Activated T-helper 17 cell treated with anti-CD3 and anti-CD28 coated beads, Interleukin-2, amount 50 U/mL, for 72 hours (primary cell): Measurements from ENCODE around the gene INAFM1. TPM values are rescaled to one million over a fixed set of nuclear protein-coding genes. Genes with fewer than 3 reads are reported as not detected.
A peak's percentile ranks its signal among the peaks of the same experiment; 100 is the strongest.

Experiments used
- ATAC-seq: fragments of 150-1000 bp; cut with Tn5 transposase; replicated peaks from 2 replicates; pipeline ENCODE4 v1.10.0; 2021; ENCODE audit warnings: mild to moderate bottlenecking, moderate library complexity
- H3K27ac Mint-ChIP-seq: one replicate; pipeline ENCODE4 v1.8.0; 2022; ENCODE audit warnings: mixed read lengths
- H3K27me3 Mint-ChIP-seq: one replicate; pipeline ENCODE4 v1.8.0; 2022; ENCODE audit warnings: mixed read lengths
- H3K36me3 Mint-ChIP-seq: one replicate; pipeline ENCODE4 v1.8.0; 2022; ENCODE audit warnings: low read depth, mild to moderate bottlenecking, mixed read lengths
- H3K4me1 Mint-ChIP-seq: one replicate; pipeline ENCODE4 v1.8.0; 2022; ENCODE audit warnings: mixed read lengths
- H3K4me3 Mint-ChIP-seq: one replicate; pipeline ENCODE4 v1.8.0; 2022; ENCODE audit warnings: mild to moderate bottlenecking, mixed read lengths
- H3K9me3 Mint-ChIP-seq: one replicate; pipeline ENCODE4 v1.8.0; 2022; ENCODE audit warnings: mixed read lengths
- total RNA-seq, 2 donors: library from RNA; stranded (reverse); gene quantifications; one replicate each; pipeline ENCODE4 v1.2.3, GENCODE V29; 2022

The INAFM1 gene
- 10 to 100 TPM; 12.9 to 21.6 TPM for total RNA-seq

GRCh38 chr19:47274071-47274890 lies at the start of gene INAFM1:
TSS of gene INAFM1 (plus strand) at chr19:47274885. CDS start at chr19:47274920, 35 bp downstream.
- peaks cover 26% of the 10 kb centered on the region for H3K4me1 Mint-ChIP-seq
- H3K9me3 Mint-ChIP-seq, result no peaks in the 10 kb centered on the region
- ATAC-seq, result peak; percentile 83
- peak within 1 kb of the TSS; percentile 94 for H3K4me3 Mint-ChIP-seq
- no peaks in the 10 kb centered on the region for H3K27me3 Mint-ChIP-seq
- peaks cover 46% of the 10 kb centered on the region for H3K36me3 Mint-ChIP-seq
- peak within 1 kb of the TSS; percentile 96 for H3K27ac Mint-ChIP-seq

- peak overlapping the region; percentile 63 for H3K4me3 Mint-ChIP-seq
- H3K27ac Mint-ChIP-seq, result peak overlapping the region; percentile 71
- no peaks in the 10 kb centered on the region for H3K9me3 Mint-ChIP-seq
- peaks cover 4% of the 10 kb centered on the region for H3K4me1 Mint-ChIP-seq
- peak; percentile 60 for ATAC-seq
- H3K27me3 Mint-ChIP-seq, result no peaks in the 10 kb centered on the region
- H3K36me3 Mint-ChIP-seq, result peaks cover 42% of the 10 kb centered on the region
Observed at GRCh38 chr19:47225746-47226425, 48.8 kb upstream of the INAFM1 start.

GRCh38 chr19:47226426-47227351 lies 48.0 kb upstream of the INAFM1 start:
- Mint-ChIP-seq H3K36me3 (peaks cover 42% of the 10 kb centered on the region), H3K27me3 (no peaks in the 10 kb centered on the region), H3K4me1 (peaks cover 7% of the 10 kb centered on the region), H3K27ac (peak overlapping the region; percentile 92), H3K9me3 (no peaks in the 10 kb centered on the region), H3K4me3 (no peak overlapping the region)
- peak; percentile 35 for ATAC-seq

GRCh38 chr19:47227352-47228167 lies 47.1 kb upstream of the INAFM1 start:
- no peak overlapping the region for H3K4me3 Mint-ChIP-seq
- peak; percentile 25 for ATAC-seq
- peaks cover 12% of the 10 kb centered on the region for H3K4me1 Mint-ChIP-seq
- peak overlapping the region; percentile 92 for H3K27ac Mint-ChIP-seq
- H3K36me3 Mint-ChIP-seq, result peaks cover 35% of the 10 kb centered on the region
- no peaks in the 10 kb centered on the region for H3K9me3 Mint-ChIP-seq
- H3K27me3 Mint-ChIP-seq, result no peaks in the 10 kb centered on the region

- peaks cover 35% of the 10 kb centered on the region for H3K36me3 Mint-ChIP-seq
- peaks cover 16% of the 10 kb centered on the region for H3K4me1 Mint-ChIP-seq
- no peak overlapping the region for H3K4me3 Mint-ChIP-seq
- H3K27ac Mint-ChIP-seq, result no peak overlapping the region
- H3K9me3 Mint-ChIP-seq, result no peaks in the 10 kb centered on the region
- ATAC-seq, result peak; percentile 17
- no peaks in the 10 kb centered on the region for H3K27me3 Mint-ChIP-seq
Observed at GRCh38 chr19:47228168-47228936, 46.3 kb upstream of the INAFM1 start.

- Mint-ChIP-seq H3K27ac (no peak overlapping the region), H3K27me3 (no peaks in the 10 kb centered on the region), H3K9me3 (no peaks in the 10 kb centered on the region), H3K36me3 (peaks cover 30% of the 10 kb centered on the region), H3K4me3 (no peak overlapping the region), H3K4me1 (peaks cover 16% of the 10 kb centered on the region)
- ATAC-seq, result no peak
Observed at GRCh38 chr19:47228937-47229675, 45.6 kb upstream of the INAFM1 start.

GRCh38 chr19:47229676-47230053 lies 45.0 kb upstream of the INAFM1 start:
- peaks cover 30% of the 10 kb centered on the region for H3K36me3 Mint-ChIP-seq
- no peaks in the 10 kb centered on the region for H3K9me3 Mint-ChIP-seq
- no peak for ATAC-seq
- no peak overlapping the region for H3K27ac Mint-ChIP-seq
- peaks cover 16% of the 10 kb centered on the region for H3K4me1 Mint-ChIP-seq
- no peaks in the 10 kb centered on the region for H3K27me3 Mint-ChIP-seq
- no peak overlapping the region for H3K4me3 Mint-ChIP-seq

GRCh38 chr19:47230054-47230920 lies 44.4 kb upstream of the INAFM1 start:
- Mint-ChIP-seq H3K36me3 (peaks cover 26% of the 10 kb centered on the region), H3K27me3 (no peaks in the 10 kb centered on the region), H3K4me3 (no peak overlapping the region), H3K9me3 (no peaks in the 10 kb centered on the region), H3K4me1 (peaks cover 16% of the 10 kb centered on the region), H3K27ac (no peak overlapping the region)
- ATAC-seq, result peak; percentile 6

GRCh38 chr19:47230921-47231214 lies 43.8 kb upstream of the INAFM1 start, which contains the start of gene BBC3:
TSS of gene BBC3 (minus strand) at chr19:47231199. CDS start at chr19:47228431, 2,768 bp downstream.
- Mint-ChIP-seq H3K4me3 (peak within 1 kb of the TSS; percentile 75), H3K4me1 (peaks cover 12% of the 10 kb centered on the region), H3K27ac (peak within 1 kb of the TSS; percentile 57), H3K9me3 (no peaks in the 10 kb centered on the region), H3K36me3 (peaks cover 20% of the 10 kb centered on the region), H3K27me3 (no peaks in the 10 kb centered on the region)
- no peak for ATAC-seq

GRCh38 chr19:47231215-47232054 lies 43.2 kb upstream of the INAFM1 start:
- Mint-ChIP-seq H3K4me3 (peak overlapping the region; percentile 75), H3K27me3 (no peaks in the 10 kb centered on the region), H3K36me3 (peaks cover 19% of the 10 kb centered on the region), H3K4me1 (peaks cover 12% of the 10 kb centered on the region), H3K9me3 (no peaks in the 10 kb centered on the region), H3K27ac (peak overlapping the region; percentile 57)
- peak; percentile 63 for ATAC-seq

GRCh38 chr19:47232422-47233211 lies 42.1 kb upstream of the INAFM1 start:
- H3K4me3 Mint-ChIP-seq, result peak overlapping the region; percentile 75
- H3K27me3 Mint-ChIP-seq, result no peaks in the 10 kb centered on the region
- no peaks in the 10 kb centered on the region for H3K9me3 Mint-ChIP-seq
- peaks cover 8% of the 10 kb centered on the region for H3K36me3 Mint-ChIP-seq
- peak overlapping the region; percentile 57 for H3K27ac Mint-ChIP-seq
- H3K4me1 Mint-ChIP-seq, result peaks cover 12% of the 10 kb centered on the region
- peak; percentile 48 for ATAC-seq
